DMS 273 (cell line): ENCODE results near the gene GAK.

ENCODE experiments used
- DNase-seq: peaks from one replicate; lab custom pipeline; 2025; ENCODE audit not compliant: unreplicated experiment; lab: John Stamatoyannopoulos, UW

GAK gene

GRCh38 chr4:892780-893179 is 39.3 kb downstream of the GAK start:
- no peak for DNase-seq

- peak; percentile 25 for DNase-seq
These were observed 40.4 kb downstream of the GAK start for GRCh38 chr4:891747-892146.

- no peak for DNase-seq
These were observed 42.0 kb downstream of the GAK start for GRCh38 chr4:890036-890695.

GRCh38 chr4:889516-889915 is 42.6 kb downstream of the GAK start:
- DNase-seq = no peak

GRCh38 chr4:888029-888428 is 44.1 kb downstream of the GAK start:
- DNase-seq = no peak

- DNase-seq = no peak
These were observed 44.9 kb downstream of the GAK start for GRCh38 chr4:887034-887763.

GRCh38 chr4:886244-886643 is 45.9 kb downstream of the GAK start:
- peak; percentile 59 for DNase-seq

GRCh38 chr4:885353-885752 is 46.8 kb downstream of the GAK start:
- DNase-seq = no peak

GRCh38 chr4:884896-885295 is 47.2 kb downstream of the GAK start:
- DNase-seq = no peak

- no peak for DNase-seq
These were observed 47.9 kb downstream of the GAK start for GRCh38 chr4:884259-884658.

- no peak for DNase-seq
These were observed 48.6 kb downstream of the GAK start for GRCh38 chr4:883377-884095.

- DNase-seq = no peak
These were observed 49.5 kb downstream of the GAK start for GRCh38 chr4:882646-883045.

- no peak for DNase-seq
These were observed 50.4 kb downstream of the GAK start for GRCh38 chr4:881709-882108.

GRCh38 chr4:880684-881405 is 51.3 kb downstream of the GAK start:
- DNase-seq = no peak

- DNase-seq = no peak
These were observed 52.4 kb downstream of the GAK start for GRCh38 chr4:879729-880077.

GRCh38 chr4:878796-879728 is 53.1 kb downstream of the GAK start:
- no peak for DNase-seq

GRCh38 chr4:877502-877901 is 54.6 kb downstream of the GAK start:
- no peak for DNase-seq

- DNase-seq = no peak
These were observed 55.3 kb downstream of the GAK start for GRCh38 chr4:876780-877179.

- no peak for DNase-seq
These were observed 56.2 kb downstream of the GAK start for GRCh38 chr4:875818-876423.
